Measurements from ENCODE around the gene PTPRN2. TPM values are rescaled to one million over a fixed set of nuclear protein-coding genes. Genes with fewer than 3 reads are reported as not detected.

The PTPRN2 gene
- total RNA-seq, 1 donor from 2014 or later, result 2.4 TPM

- Histone ChIP-seq H3K36me3 (ENCODE audit: control insufficient read depth, insufficient read depth, low read length) (no peaks in the 10 kb centered on the region), H3K4me3 (ENCODE audit: low read depth, low read length) (no peak overlapping the region), H3K27me3 (ENCODE audit: control insufficient read depth, insufficient read depth, low read length) (no peaks in the 10 kb centered on the region)
- no peak for TF ChIP-seq CTCF (IDR thresholded peaks at IDR 0.05; ENCODE audit: insufficient read depth, low read length, poor library complexity, severe bottlenecking)
- DNase-seq (ENCODE audit: low read depth), result no peak
Measured at GRCh38 chr7:158364451-158364850, 223.2 kb downstream of the PTPRN2 start.

GRCh38 chr7:158362912-158363905, 224.4 kb downstream of the PTPRN2 start:
- H3K4me3 ChIP-seq (ENCODE audit: low read depth, low read length), result no peak overlapping the region

GRCh38 chr7:158362001-158362400, 225.6 kb downstream of the PTPRN2 start:
- H3K36me3 ChIP-seq (ENCODE audit: control insufficient read depth, insufficient read depth, low read length), result no peaks in the 10 kb centered on the region
- no peak for TF ChIP-seq CTCF (IDR thresholded peaks at IDR 0.05; ENCODE audit: insufficient read depth, low read length, poor library complexity, severe bottlenecking)

More at GRCh38 chr7:158362912-158363905, 224.4 kb downstream of the PTPRN2 start:
- Histone ChIP-seq H3K36me3 (ENCODE audit: control insufficient read depth, insufficient read depth, low read length) (no peaks in the 10 kb centered on the region), H3K27me3 (ENCODE audit: control insufficient read depth, insufficient read depth, low read length) (no peaks in the 10 kb centered on the region)
- no peak for TF ChIP-seq CTCF (IDR thresholded peaks at IDR 0.05; ENCODE audit: insufficient read depth, low read length, poor library complexity, severe bottlenecking)
- no peak for DNase-seq (ENCODE audit: low read depth)

GRCh38 chr7:158361326-158361946, 226.2 kb downstream of the PTPRN2 start:
- Histone ChIP-seq H3K4me3 (ENCODE audit: low read depth, low read length) (no peak overlapping the region), H3K36me3 (ENCODE audit: control insufficient read depth, insufficient read depth, low read length) (no peaks in the 10 kb centered on the region), H3K27me3 (ENCODE audit: control insufficient read depth, insufficient read depth, low read length) (no peaks in the 10 kb centered on the region)
- TF ChIP-seq CTCF (IDR thresholded peaks at IDR 0.05; ENCODE audit: insufficient read depth, low read length, poor library complexity, severe bottlenecking), result no peak
- no peak for DNase-seq (ENCODE audit: low read depth)

More at GRCh38 chr7:158362001-158362400, 225.6 kb downstream of the PTPRN2 start:
- no peak overlapping the region for H3K4me3 ChIP-seq (ENCODE audit: low read depth, low read length)
- no peak for DNase-seq (ENCODE audit: low read depth)
- no peaks in the 10 kb centered on the region for H3K27me3 ChIP-seq (ENCODE audit: control insufficient read depth, insufficient read depth, low read length)

- no peak overlapping the region for H3K4me3 ChIP-seq (ENCODE audit: low read depth, low read length)
- no peak for DNase-seq (ENCODE audit: low read depth)
- no peaks in the 10 kb centered on the region for H3K36me3 ChIP-seq (ENCODE audit: control insufficient read depth, insufficient read depth, low read length)
- TF ChIP-seq CTCF (IDR thresholded peaks at IDR 0.05; ENCODE audit: insufficient read depth, low read length, poor library complexity, severe bottlenecking), result no peak
- H3K27me3 ChIP-seq (ENCODE audit: control insufficient read depth, insufficient read depth, low read length), result no peaks in the 10 kb centered on the region
Measured at GRCh38 chr7:158358926-158359645, 228.5 kb downstream of the PTPRN2 start.

Measured in kidney epithelial cell (primary cell).